ENCODE measurements around the gene ETS1. TPM values are rescaled to one million over a fixed set of nuclear protein-coding genes. Genes with fewer than 3 reads are reported as not detected.

ETS1 gene
- total RNA-seq, 1 experiment from 2014 or later, result 1.1 TPM

DNA sequence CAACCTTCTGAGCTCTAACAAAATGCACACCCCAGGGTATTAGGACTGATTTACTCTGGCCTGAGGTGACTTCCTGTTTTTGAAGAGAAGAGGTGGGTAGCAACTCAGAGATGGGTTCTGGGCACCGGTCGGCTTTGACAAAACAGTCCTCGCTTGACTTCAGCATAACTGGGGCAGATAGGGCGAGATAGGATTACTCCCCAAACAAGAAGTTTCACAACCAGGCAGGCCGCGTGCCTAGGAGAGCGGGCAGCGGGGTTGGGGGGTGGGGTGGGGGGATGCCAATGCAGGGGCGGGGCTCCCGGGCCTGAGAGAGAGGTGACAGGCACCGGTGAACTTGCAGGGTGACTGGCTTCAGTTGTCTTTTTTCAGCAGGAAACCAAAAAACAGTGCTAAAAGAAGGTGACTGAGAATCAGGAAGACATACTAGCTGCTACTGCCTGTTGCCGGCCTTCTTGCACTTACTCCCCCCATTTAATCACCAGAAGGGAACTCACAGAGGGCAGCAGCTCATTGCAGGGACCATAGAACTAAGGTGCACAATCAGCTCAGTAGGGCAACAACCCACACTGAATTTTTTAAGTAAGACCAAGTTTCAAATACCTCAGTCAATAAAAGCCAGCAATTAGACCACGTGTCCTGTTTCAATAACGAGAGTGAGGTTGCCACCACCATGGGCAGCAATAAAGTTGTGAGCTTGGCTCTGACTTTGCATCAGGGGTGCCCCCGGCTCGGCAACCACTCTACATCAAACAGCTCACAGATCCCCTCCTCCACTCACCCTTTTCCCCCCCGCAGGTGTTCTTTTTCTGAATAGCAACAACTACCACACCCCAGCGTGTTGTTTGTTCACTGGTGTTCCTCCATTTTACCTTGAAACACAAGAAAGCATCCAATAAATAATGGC lies 37.2 kb upstream of the ETS1 start:
- Histone ChIP-seq H3K4me3 (ENCODE audit: low read depth, low read length) (no peak overlapping the region), H3K27me3 (replicated peaks; ENCODE audit: control insufficient read depth, insufficient read depth, low read length) (peaks cover 1% of the 10 kb centered on the region), H3K9me3 (no peaks in the 10 kb centered on the region), H3K36me3 (ENCODE audit: control insufficient read depth, insufficient read depth, low read length) (no peaks in the 10 kb centered on the region), H3K4me1 (no peaks in the 10 kb centered on the region)
- no peak overlapping the region for H3K27ac Mint-ChIP-seq (ENCODE audit: unreplicated experiment)
- peak in 1 of 2 experiments; percentile 31 for DNase-seq
- no peaks in the 10 kb centered on the region for H3K9me3 Mint-ChIP-seq (ENCODE audit: unreplicated experiment)
- H3K4me3 Mint-ChIP-seq (ENCODE audit: unreplicated experiment), result no peak overlapping the region
- ChIA-PET CTCF (no interaction called here), POLR2A (no interaction called here)
- H3K36me3 Mint-ChIP-seq (ENCODE audit: insufficient read depth, unreplicated experiment), result no peaks in the 10 kb centered on the region
- H3K27me3 Mint-ChIP-seq (ENCODE audit: insufficient read depth, unreplicated experiment), result peaks cover 18% of the 10 kb centered on the region
- TF ChIP-seq, protein P1, sequence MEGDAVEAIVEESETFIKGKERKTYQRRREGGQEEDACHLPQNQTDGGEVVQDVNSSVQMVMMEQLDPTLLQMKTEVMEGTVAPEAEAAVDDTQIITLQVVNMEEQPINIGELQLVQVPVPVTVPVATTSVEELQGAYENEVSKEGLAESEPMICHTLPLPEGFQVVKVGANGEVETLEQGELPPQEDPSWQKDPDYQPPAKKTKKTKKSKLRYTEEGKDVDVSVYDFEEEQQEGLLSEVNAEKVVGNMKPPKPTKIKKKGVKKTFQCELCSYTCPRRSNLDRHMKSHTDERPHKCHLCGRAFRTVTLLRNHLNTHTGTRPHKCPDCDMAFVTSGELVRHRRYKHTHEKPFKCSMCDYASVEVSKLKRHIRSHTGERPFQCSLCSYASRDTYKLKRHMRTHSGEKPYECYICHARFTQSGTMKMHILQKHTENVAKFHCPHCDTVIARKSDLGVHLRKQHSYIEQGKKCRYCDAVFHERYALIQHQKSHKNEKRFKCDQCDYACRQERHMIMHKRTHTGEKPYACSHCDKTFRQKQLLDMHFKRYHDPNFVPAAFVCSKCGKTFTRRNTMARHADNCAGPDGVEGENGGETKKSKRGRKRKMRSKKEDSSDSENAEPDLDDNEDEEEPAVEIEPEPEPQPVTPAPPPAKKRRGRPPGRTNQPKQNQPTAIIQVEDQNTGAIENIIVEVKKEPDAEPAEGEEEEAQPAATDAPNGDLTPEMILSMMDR (IDR thresholded peaks at IDR 0.05; ENCODE audit: insufficient read depth in 1 of 2, low read depth in 1 of 2, low read length in 1 of 2, severe bottlenecking in 1 of 2, unreplicated experiment in 1 of 2), result no peak
- intact Hi-C loops (cut with micrococcal nuclease; ENCODE audit: unreplicated experiment), result no loop called here
- no peaks in the 10 kb centered on the region for H3K4me1 Mint-ChIP-seq (ENCODE audit: low read depth, unreplicated experiment)
- BruUV-seq (replicated peaks), result no TSS peak

- H3K36me3 ChIP-seq (ENCODE audit: control insufficient read depth, insufficient read depth, low read length), result no peaks in the 10 kb centered on the region
- H3K4me1 Mint-ChIP-seq (ENCODE audit: low read depth, unreplicated experiment), result no peaks in the 10 kb centered on the region
- no peaks in the 10 kb centered on the region for H3K9me3 ChIP-seq
- no peak overlapping the region for H3K4me3 ChIP-seq (ENCODE audit: low read depth, low read length)
- H3K27me3 Mint-ChIP-seq (ENCODE audit: insufficient read depth, unreplicated experiment), result peaks cover 24% of the 10 kb centered on the region
- peaks cover 1% of the 10 kb centered on the region for H3K27me3 ChIP-seq (replicated peaks; ENCODE audit: control insufficient read depth, insufficient read depth, low read length)
- H3K36me3 Mint-ChIP-seq (ENCODE audit: insufficient read depth, unreplicated experiment), result no peaks in the 10 kb centered on the region
- no TSS peak for BruUV-seq (replicated peaks)
- H3K4me3 Mint-ChIP-seq (ENCODE audit: unreplicated experiment), result no peak overlapping the region
- H3K4me1 ChIP-seq, result no peaks in the 10 kb centered on the region
- DNase-seq, result no peak
- H3K27ac Mint-ChIP-seq (ENCODE audit: unreplicated experiment), result no peak overlapping the region
- TF ChIP-seq, protein P1 (IDR thresholded peaks at IDR 0.05; ENCODE audit: insufficient read depth in 1 of 2, low read depth in 1 of 2, low read length in 1 of 2, severe bottlenecking in 1 of 2, unreplicated experiment in 1 of 2), result no peak
- H3K9me3 Mint-ChIP-seq (ENCODE audit: unreplicated experiment), result no peaks in the 10 kb centered on the region
- POLR2A ChIA-PET, result no interaction called here
- intact Hi-C loops (cut with micrococcal nuclease; ENCODE audit: unreplicated experiment), result no loop called here
- CTCF ChIA-PET, result interaction anchor here (1.0 kb wide), 1 partner anchor 9 kb away, joined by 3 read pairs; no protein-coding TSS in a partner anchor
Measured at GRCh38 chr11:128623091-128623490, 35.7 kb upstream of the ETS1 start.

GRCh38 chr11:128621601-128622501 lies 34.5 kb upstream of the ETS1 start:
- no peaks in the 10 kb centered on the region for H3K36me3 Mint-ChIP-seq (ENCODE audit: insufficient read depth, unreplicated experiment)
- TF ChIP-seq, protein P1 (IDR thresholded peaks at IDR 0.05; ENCODE audit: insufficient read depth in 1 of 2, low read depth in 1 of 2, low read length in 1 of 2, severe bottlenecking in 1 of 2, unreplicated experiment in 1 of 2), result no peak
- no peaks in the 10 kb centered on the region for H3K9me3 Mint-ChIP-seq (ENCODE audit: unreplicated experiment)
- intact Hi-C loops (cut with micrococcal nuclease; ENCODE audit: unreplicated experiment), result no loop called here
- no peaks in the 10 kb centered on the region for H3K4me1 Mint-ChIP-seq (ENCODE audit: low read depth, unreplicated experiment)
- no peaks in the 10 kb centered on the region for H3K36me3 ChIP-seq (ENCODE audit: control insufficient read depth, insufficient read depth, low read length)
- no peak overlapping the region for H3K27ac Mint-ChIP-seq (ENCODE audit: unreplicated experiment)
- H3K4me3 ChIP-seq (ENCODE audit: low read depth, low read length), result no peak overlapping the region
- no peak overlapping the region for H3K4me3 Mint-ChIP-seq (ENCODE audit: unreplicated experiment)
- no peaks in the 10 kb centered on the region for H3K4me1 ChIP-seq
- ChIA-PET CTCF (interaction anchor here (0.6 to 1.0 kb wide), 3 partner anchors 10 to 463 kb away, joined by 3 read pairs; no protein-coding TSS in a partner anchor), POLR2A (no interaction called here)
- peak in 1 of 2 experiments; percentile 27 for DNase-seq
- H3K27me3 Mint-ChIP-seq (ENCODE audit: insufficient read depth, unreplicated experiment), result peaks cover 29% of the 10 kb centered on the region
- H3K9me3 ChIP-seq, result no peaks in the 10 kb centered on the region
- no TSS peak for BruUV-seq (replicated peaks)
- no peaks in the 10 kb centered on the region; the same call in 1 of the 2 replicates for H3K27me3 ChIP-seq (replicated peaks; ENCODE audit: control insufficient read depth, insufficient read depth, low read length)

Measured in Caco-2 (cell line).